Breast epithelium (tissue), 4 donors: Measurements from ENCODE around the gene RAP1B. TPM values are rescaled to one million over a fixed set of nuclear protein-coding genes. Genes with fewer than 3 reads are reported as not detected.

Source experiments
- DNase-seq, 2 donors: peaks; one replicate each; pipeline ENCODE4 v3.0.0-alpha.2; 2019; ENCODE audit warnings: low spot score in 2 of 2
- H3K27ac ChIP-seq, 2 donors: fragments of 200-600 bp; sonication (generic) in 1 of 2; one replicate each; pipeline ENCODE4 v1.5.1; 2016 to 2019; ENCODE audit warnings: mild to moderate bottlenecking in 1 of 2
- H3K27me3 ChIP-seq, 2 donors: fragments of 200-600 bp; sonication (generic) in 1 of 2; one replicate each; pipeline versions ENCODE4 v1.5.1 to v1.6.0; 2017 to 2019; ENCODE audit warnings: control low read depth in 1 of 2, mild to moderate bottlenecking in 1 of 2
- H3K36me3 ChIP-seq: fragments of 200-600 bp; one replicate; pipeline ENCODE4 v1.5.1; 2019
- H3K4me1 ChIP-seq, 2 donors: fragments of 200-600 bp; sonication (generic); one replicate each; pipeline ENCODE4 v1.5.1; 2016 to 2019; ENCODE audit warnings: control low read depth in 1 of 2
- H3K4me3 ChIP-seq, 3 donors: fragments of 200-600 bp; sonication (generic); 1 replicate in 2 of 3; 2 replicates in 1 of 3; pipeline ENCODE4 v1.5.1; 2016 to 2019; ENCODE audit warnings: mild to moderate bottlenecking in 3 of 3, moderate library complexity in 2 of 3
- H3K9me3 ChIP-seq, 2 donors: fragments of 200-600 bp; sonication (generic) in 1 of 2; one replicate each; pipeline ENCODE4 v1.5.1; 2016 to 2019; ENCODE audit warnings: control low read depth in 1 of 2
- POLR2A ChIP-seq: fragments of 450-650 bp; IDR thresholded peaks from one replicate; pipeline ENCODE4 v1.6.1; 2016; ENCODE audit warnings: antibody characterized with exemption, mild to moderate bottlenecking, moderate library complexity
- POLR2AphosphoS5 ChIP-seq, 3 donors: sonication (generic); formaldehyde crosslinking; IDR thresholded peaks; one replicate each; pipeline ENCODE4 v1.6.1; 2017; ENCODE audit warnings: antibody characterized with exemption in 3 of 3
- intact Hi-C: fragments of 100-400 bp; cut with DNase I; formaldehyde crosslinking; loops from one replicate; pipeline ENCODE4 v1.15.1; 2023; ENCODE audit warnings: low total_unique reads
- total RNA-seq, 3 donors: library from RNA; depleted of rRNA; stranded (reverse); fragments of >200 nt; gene quantifications; one replicate each; pipeline ENCODE4 v1.1.0, GENCODE V29; 2016
- TF ChIP-seq, protein P1 (sequence below), 3 donors: fragments of 450-650 bp; IDR thresholded peaks; one replicate each; pipeline ENCODE4 v1.5.1; 2016 to 2017; ENCODE audit warnings: antibody characterized with exemption in 3 of 3, mild to moderate bottlenecking in 3 of 3, moderate library complexity in 3 of 3

The RAP1B gene
- total RNA-seq, 3 donors from 2014 or later, result 176 to 198 (median 186) TPM

DNA sequence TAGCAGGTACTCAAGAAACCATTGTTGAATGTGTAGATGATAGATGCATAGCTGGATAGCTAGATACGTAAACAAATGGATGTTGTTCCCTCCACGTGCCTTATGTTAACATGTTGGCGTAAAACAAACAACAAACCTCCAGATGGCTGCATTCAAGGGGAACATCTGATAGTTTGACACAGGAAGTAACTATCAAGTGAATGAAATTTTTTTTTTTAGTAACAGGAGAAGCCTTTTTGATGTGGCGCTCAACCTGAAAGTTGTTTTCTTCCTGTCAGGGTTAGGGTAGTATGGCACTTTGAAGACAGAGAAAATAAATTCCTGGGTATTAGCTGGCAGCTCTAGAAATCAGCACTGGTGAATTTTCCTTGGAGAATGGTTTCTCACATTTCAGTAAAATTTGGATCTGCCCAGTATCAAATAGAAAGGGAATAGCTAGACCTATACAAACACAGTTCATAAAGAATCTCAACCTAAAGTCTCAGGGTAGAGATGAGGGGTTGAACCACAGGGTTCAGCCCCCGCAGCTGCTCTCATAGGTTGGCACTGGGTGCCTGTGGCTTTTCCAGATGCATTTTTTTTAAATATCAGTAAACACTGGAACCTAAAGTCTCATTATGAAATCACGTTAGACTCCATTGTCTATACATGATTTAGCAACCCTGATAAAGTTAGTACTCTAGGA lies 18.8 kb upstream of the RAP1B start:
- Histone ChIP-seq H3K9me3 (peaks cover 13 to 17% of the 10 kb centered on the region in 2 donors), H3K4me1 (no peaks in the 10 kb centered on the region), H3K36me3 (no peaks in the 10 kb centered on the region), H3K27ac (no peak overlapping the region), H3K27me3 (no peaks in the 10 kb centered on the region), H3K4me3 (no peak overlapping the region)
- intact Hi-C loops, result no loop called here
- TF ChIP-seq POLR2AphosphoS5 (IDR thresholded peaks at IDR 0.05) (no peak), POLR2A (no peak)
- TF ChIP-seq, protein P1, sequence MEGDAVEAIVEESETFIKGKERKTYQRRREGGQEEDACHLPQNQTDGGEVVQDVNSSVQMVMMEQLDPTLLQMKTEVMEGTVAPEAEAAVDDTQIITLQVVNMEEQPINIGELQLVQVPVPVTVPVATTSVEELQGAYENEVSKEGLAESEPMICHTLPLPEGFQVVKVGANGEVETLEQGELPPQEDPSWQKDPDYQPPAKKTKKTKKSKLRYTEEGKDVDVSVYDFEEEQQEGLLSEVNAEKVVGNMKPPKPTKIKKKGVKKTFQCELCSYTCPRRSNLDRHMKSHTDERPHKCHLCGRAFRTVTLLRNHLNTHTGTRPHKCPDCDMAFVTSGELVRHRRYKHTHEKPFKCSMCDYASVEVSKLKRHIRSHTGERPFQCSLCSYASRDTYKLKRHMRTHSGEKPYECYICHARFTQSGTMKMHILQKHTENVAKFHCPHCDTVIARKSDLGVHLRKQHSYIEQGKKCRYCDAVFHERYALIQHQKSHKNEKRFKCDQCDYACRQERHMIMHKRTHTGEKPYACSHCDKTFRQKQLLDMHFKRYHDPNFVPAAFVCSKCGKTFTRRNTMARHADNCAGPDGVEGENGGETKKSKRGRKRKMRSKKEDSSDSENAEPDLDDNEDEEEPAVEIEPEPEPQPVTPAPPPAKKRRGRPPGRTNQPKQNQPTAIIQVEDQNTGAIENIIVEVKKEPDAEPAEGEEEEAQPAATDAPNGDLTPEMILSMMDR (IDR thresholded peaks at IDR 0.05), result no peak
- DNase-seq, result no peak

DNA sequence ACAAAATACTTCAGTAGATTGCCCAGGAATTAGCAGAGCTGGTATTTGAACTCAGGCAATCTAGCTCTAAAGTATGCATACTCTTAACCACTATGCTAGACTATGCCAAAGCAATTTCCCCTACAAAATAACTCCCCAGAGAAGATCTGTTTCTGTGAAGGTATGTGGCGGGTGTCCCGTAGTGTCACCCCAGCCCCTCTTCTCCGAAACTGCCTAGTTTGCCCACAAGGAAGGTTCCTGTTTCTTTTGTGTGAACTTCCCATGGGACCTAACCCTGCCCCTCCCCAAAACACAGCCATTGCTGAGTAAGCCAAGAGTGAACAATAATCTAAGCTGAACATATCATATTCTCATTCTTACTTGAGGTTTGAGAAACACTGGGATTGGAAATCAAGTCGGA lies 15.5 kb upstream of the RAP1B start:
- TF ChIP-seq POLR2AphosphoS5 (IDR thresholded peaks at IDR 0.05) (no peak), POLR2A (no peak)
- TF ChIP-seq, protein P1 (IDR thresholded peaks at IDR 0.05), result no peak
- no peak for DNase-seq
- H3K27ac ChIP-seq, result no peak overlapping the region
- no peaks in the 10 kb centered on the region for H3K27me3 ChIP-seq
- H3K9me3 ChIP-seq, result peaks cover 0 to 4% of the 10 kb centered on the region in 2 donors
- no peak overlapping the region for H3K4me3 ChIP-seq
- H3K4me1 ChIP-seq, result no peaks in the 10 kb centered on the region
- H3K36me3 ChIP-seq, result no peaks in the 10 kb centered on the region
- intact Hi-C loops, result no loop called here

DNA sequence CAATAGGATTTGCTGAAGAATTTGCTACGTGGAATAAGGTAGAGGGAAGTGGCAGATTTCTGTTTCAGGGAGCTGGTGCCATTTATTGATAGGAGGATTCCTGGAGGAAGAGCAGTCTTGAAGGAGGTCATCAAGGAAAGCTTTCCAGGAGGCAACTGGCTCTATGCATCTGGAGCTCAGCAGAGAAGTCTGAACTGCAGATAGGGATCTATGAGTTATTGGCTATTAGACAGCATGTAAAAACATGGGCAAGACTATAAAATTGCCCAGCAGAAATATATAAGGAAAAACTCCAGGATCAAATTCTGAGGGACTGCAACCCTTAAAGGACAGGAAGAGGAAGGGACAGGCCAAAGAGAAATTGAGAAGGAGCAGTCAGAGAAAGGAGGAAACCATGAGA lies 8.9 kb upstream of the RAP1B start:
- H3K27ac ChIP-seq, result no peak overlapping the region
- H3K27me3 ChIP-seq, result no peaks in the 10 kb centered on the region
- no peak overlapping the region for H3K4me3 ChIP-seq
- intact Hi-C loops, result no loop called here
- TF ChIP-seq POLR2A (no peak), POLR2AphosphoS5 (IDR thresholded peaks at IDR 0.05) (no peak)
- TF ChIP-seq, protein P1 (IDR thresholded peaks at IDR 0.05), result no peak
- no peaks in the 10 kb centered on the region for H3K9me3 ChIP-seq
- DNase-seq, result no peak
- no peaks in the 10 kb centered on the region for H3K36me3 ChIP-seq
- no peaks in the 10 kb centered on the region for H3K4me1 ChIP-seq

DNA sequence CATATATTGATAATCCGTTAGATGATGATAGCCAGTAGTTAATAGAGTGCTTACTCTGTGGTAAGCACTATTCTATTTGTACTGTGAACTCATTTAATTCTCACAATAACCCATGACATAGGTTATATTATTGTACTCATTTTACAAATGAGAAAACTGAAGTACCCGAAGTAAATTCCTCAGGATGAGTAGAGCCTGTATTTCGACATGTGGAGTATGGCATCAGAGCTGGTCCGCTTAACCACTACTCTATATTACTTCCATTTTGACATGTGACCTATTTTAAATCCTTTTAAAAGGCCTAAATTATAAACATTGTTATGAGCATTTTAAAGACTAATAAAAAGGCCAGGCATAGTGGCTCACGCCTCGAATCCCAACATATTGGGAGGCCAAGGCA lies 8.0 kb upstream of the RAP1B start:
- no peaks in the 10 kb centered on the region for H3K27me3 ChIP-seq
- no peak for DNase-seq
- H3K4me1 ChIP-seq, result no peaks in the 10 kb centered on the region
- no peaks in the 10 kb centered on the region for H3K36me3 ChIP-seq
- no peaks in the 10 kb centered on the region for H3K9me3 ChIP-seq
- TF ChIP-seq, protein P1 (IDR thresholded peaks at IDR 0.05), result no peak
- no peak for TF ChIP-seq POLR2AphosphoS5 (IDR thresholded peaks at IDR 0.05)
- no peak for TF ChIP-seq POLR2A
- no peak overlapping the region for H3K27ac ChIP-seq
- intact Hi-C loops, result no loop called here
- H3K4me3 ChIP-seq, result no peak overlapping the region

DNA sequence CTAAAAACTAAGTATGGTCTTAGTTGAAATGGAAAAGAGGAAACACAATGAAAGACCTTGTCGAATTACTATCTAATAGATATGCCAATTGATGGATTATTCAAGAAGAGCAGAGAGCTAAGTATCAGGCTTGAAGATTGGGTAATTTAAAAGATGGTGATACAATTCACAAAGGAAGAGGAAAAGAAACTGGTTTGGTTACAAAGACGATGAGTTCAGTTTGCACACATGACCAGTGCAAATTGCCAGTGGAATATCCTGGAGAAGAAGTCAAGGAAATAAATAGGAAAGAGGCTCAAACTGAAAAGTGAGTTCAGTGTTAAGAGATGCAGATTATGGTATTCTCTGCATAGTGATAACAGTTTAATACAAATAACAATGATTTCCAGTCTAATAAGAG lies 2.5 kb upstream of the RAP1B start:
- H3K27me3 ChIP-seq, result no peaks in the 10 kb centered on the region
- no peak for TF ChIP-seq POLR2A
- TF ChIP-seq, protein P1 (IDR thresholded peaks at IDR 0.05), result no peak
- TF ChIP-seq POLR2AphosphoS5 (IDR thresholded peaks at IDR 0.05), result no peak
- no peak for DNase-seq
- H3K4me3 ChIP-seq, result no peak overlapping the region
- H3K9me3 ChIP-seq, result no peaks in the 10 kb centered on the region
- intact Hi-C loops, result no loop called here
- no peaks in the 10 kb centered on the region for H3K36me3 ChIP-seq
- no peak overlapping the region for H3K27ac ChIP-seq
- peaks cover 0 to 5% of the 10 kb centered on the region in 2 donors for H3K4me1 ChIP-seq
